Measurements from ENCODE around the gene EZR.
A peak's percentile ranks its signal among the peaks of the same experiment; 100 is the strongest.

The EZR gene

GRCh38 chr6:158744986-158745430, 74.2 kb downstream of the EZR start (continued):
- TF ChIP-seq SCRT2 (tag by site-specific recombination; IDR thresholded peaks at IDR 0.05), result no peak
- TF ChIP-seq ZNF404 (tag by site-specific recombination; IDR thresholded peaks at IDR 0.05), result no peak
- TF ChIP-seq ZNF174 (tag by site-specific recombination; IDR thresholded peaks at IDR 0.05), result no peak
- no peak for TF ChIP-seq ZNF560 (tag by site-specific recombination; IDR thresholded peaks at IDR 0.05; ENCODE audit: borderline replicate concordance)
- TF ChIP-seq KLF9 (tag by site-specific recombination; IDR thresholded peaks at IDR 0.05; ENCODE audit: low read depth), result no peak
- peak; percentile 38; the same call in 1 of the 2 replicates for TF ChIP-seq ZIC2 (tag by site-specific recombination; IDR thresholded peaks at IDR 0.05)
- TF ChIP-seq ZNF302 (tag by site-specific recombination; IDR thresholded peaks at IDR 0.05; ENCODE audit: low read depth), result no peak
- no peak for TF ChIP-seq ZNF658 (tag by site-specific recombination; IDR thresholded peaks at IDR 0.05)
- no peak for TF ChIP-seq ZNF114 (tag by site-specific recombination; IDR thresholded peaks at IDR 0.05)
- TF ChIP-seq ZNF132 (tag by site-specific recombination; IDR thresholded peaks at IDR 0.05; ENCODE audit: borderline replicate concordance), result no peak
- TF ChIP-seq ZNF692 (tag by site-specific recombination; IDR thresholded peaks at IDR 0.05), result no peak
- peak; percentile 41 for TF ChIP-seq FEZF1 (tag by site-specific recombination; IDR thresholded peaks at IDR 0.05)
- no peak for TF ChIP-seq ZNF335 (tag by site-specific recombination; conservative IDR thresholded peaks at IDR 0.05)
- no peak for TF ChIP-seq ATF2 (tag by site-specific recombination; IDR thresholded peaks at IDR 0.05; ENCODE audit: low read depth)
- TF ChIP-seq ZNF600 (tag by site-specific recombination; IDR thresholded peaks at IDR 0.05), result 0 out of 2 replicates have a peak, but pooled peaks have one; percentile 36
- TF ChIP-seq ZNF785 (tag by site-specific recombination; IDR thresholded peaks at IDR 0.05), result no peak
- peak; percentile 99 for TF ChIP-seq TRIM28 (IDR thresholded peaks at IDR 0.05; ENCODE audit: borderline replicate concordance, low read length)
- TF ChIP-seq ZNF544 (tag by site-specific recombination; IDR thresholded peaks at IDR 0.05), result no peak
- peak; percentile 92 for TF ChIP-seq ZBTB44 (tag by site-specific recombination; IDR thresholded peaks at IDR 0.05)
- TF ChIP-seq ZNF433 (tag by site-specific recombination; IDR thresholded peaks at IDR 0.05; ENCODE audit: low read depth), result no peak
- no peak for TF ChIP-seq ZNF324 (tag by site-specific recombination; IDR thresholded peaks at IDR 0.05)
- TF ChIP-seq KLF17 (tag by site-specific recombination; IDR thresholded peaks at IDR 0.05), result no peak

- no peak overlapping the region for H3K27ac ChIP-seq (ENCODE audit: extremely low read depth, low read depth, low read length)
- TF ChIP-seq ZNF362 (tag by site-specific recombination; IDR thresholded peaks at IDR 0.05) (0 out of 2 replicates have a peak, but pooled peaks have one; percentile 25), ZNF585B (tag by site-specific recombination; IDR thresholded peaks at IDR 0.05) (no peak)
- no peak overlapping the region for H3K4me3 ChIP-seq (ENCODE audit: low read depth, low read length)
- ChIA-PET CTCF (interaction anchor here (0.7 to 2.6 kb wide), 2 partner anchors 14 to 24 kb away, joined by 3 to 16 read pairs; no protein-coding TSS in a partner anchor), POLR2A (no interaction called here)
- no peaks in the 10 kb centered on the region for H3K9me3 ChIP-seq (ENCODE audit: control insufficient read depth, insufficient read depth, low read depth, low read length)
- H3K36me3 ChIP-seq (ENCODE audit: control insufficient read depth in 2 of 2, insufficient read depth in 1 of 2, low read length in 2 of 2), result no peaks in the 10 kb centered on the region
- H3K4me1 ChIP-seq (ENCODE audit: control insufficient read depth, insufficient read depth, low read length), result no peaks in the 10 kb centered on the region
Observed at GRCh38 chr6:158743033-158743651, 76.0 kb downstream of the EZR start.

Measured in HEK293 (cell line).